Measurements from ENCODE around the gene NCK1.
"Not testable (repeated sequence)": the region's sequence is repeated elsewhere in the genome, so short reads cannot be mapped to it uniquely, and the experiment has no call there.

NCK1 gene

GRCh38 chr3:136862617-136863322 is 762 bp downstream of the NCK1 start:
- DNase-seq = peak; percentile 36

GRCh38 chr3:136869282-136869681 is 7.3 kb downstream of the NCK1 start:
- no peak for DNase-seq

- DNase-seq = not testable (repeated sequence)
Observed at GRCh38 chr3:136872258-136872657, 10.2 kb downstream of the NCK1 start.

GRCh38 chr3:136879510-136879909 is 17.5 kb downstream of the NCK1 start:
- DNase-seq = not testable (repeated sequence)

- no peak for DNase-seq
Observed at GRCh38 chr3:136882571-136882970, 20.6 kb downstream of the NCK1 start.

GRCh38 chr3:136883967-136884720 is 22.1 kb downstream of the NCK1 start:
- no peak for DNase-seq

GRCh38 chr3:136885357-136886213 is 23.6 kb downstream of the NCK1 start:
- DNase-seq = peak; percentile 34

- DNase-seq = no peak
Observed at GRCh38 chr3:136889947-136890346, 27.9 kb downstream of the NCK1 start.

- no peak for DNase-seq
Observed at GRCh38 chr3:136891934-136892855, 30.2 kb downstream of the NCK1 start.

- no peak for DNase-seq
Observed at GRCh38 chr3:136893848-136894443, 31.9 kb downstream of the NCK1 start.

- not testable (repeated sequence) for DNase-seq
Observed at GRCh38 chr3:136897171-136897570, 35.2 kb downstream of the NCK1 start.

GRCh38 chr3:136898549-136898948 is 36.5 kb downstream of the NCK1 start:
- DNase-seq = no peak

- no peak for DNase-seq
Observed at GRCh38 chr3:136898954-136899353, 36.9 kb downstream of the NCK1 start.

GRCh38 chr3:136899622-136900158 is 37.7 kb downstream of the NCK1 start:
- DNase-seq = no peak

GRCh38 chr3:136900694-136901093 is 38.7 kb downstream of the NCK1 start:
- DNase-seq = not testable (repeated sequence)

- DNase-seq = no peak
Observed at GRCh38 chr3:136901391-136901790, 39.4 kb downstream of the NCK1 start.

- DNase-seq = not testable (repeated sequence)
Observed at GRCh38 chr3:136902530-136902929, 40.5 kb downstream of the NCK1 start.

- no peak for DNase-seq
Observed at GRCh38 chr3:136903899-136904298, 41.9 kb downstream of the NCK1 start.

GRCh38 chr3:136904746-136905145 is 42.7 kb downstream of the NCK1 start:
- DNase-seq = no peak

GRCh38 chr3:136905549-136905948 is 43.5 kb downstream of the NCK1 start:
- no peak for DNase-seq

- no peak for DNase-seq
Observed at GRCh38 chr3:136906725-136907124, 44.7 kb downstream of the NCK1 start.

Measured in central memory CD4-positive, alpha-beta T cell (primary cell).